ENCODE measurements around the gene PTGDS.

DNA sequence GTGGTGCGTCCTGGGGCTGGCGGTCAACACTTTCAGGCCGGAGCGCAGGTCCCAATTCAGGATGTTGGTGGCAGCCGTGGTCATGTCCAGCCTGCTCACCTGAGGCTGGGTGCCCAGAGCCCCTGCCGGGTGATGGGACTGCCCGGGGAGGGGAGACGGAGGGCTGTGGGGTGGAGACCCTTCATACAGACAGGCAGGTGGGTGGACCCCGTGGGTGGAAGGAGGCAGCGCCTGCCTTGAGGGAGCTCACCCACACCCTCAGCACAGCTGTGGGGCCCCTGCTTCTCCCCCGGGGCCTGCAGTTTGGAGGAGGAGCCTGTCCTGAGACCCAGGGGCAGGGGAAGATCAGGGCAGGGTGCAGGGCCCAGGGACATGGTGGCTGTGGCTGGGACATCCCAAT lies 6.9 kb upstream of the PTGDS start:
- no peak for TF ChIP-seq EZH2phosphoT487 (IDR thresholded peaks at IDR 0.05; ENCODE audit: insufficient read depth, low read depth)
- no peak for TF ChIP-seq EZH2 (IDR thresholded peaks at IDR 0.05; ENCODE audit: insufficient read depth, poor library complexity, severe bottlenecking)
